NB4 (cell line): ENCODE data around the gene TMEM200A.

Source experiments
- CTCF ChIP-seq: IDR thresholded peaks from one replicate; pipeline ENCODE4 v1.5.1; 2012; ENCODE audit warnings: low read depth, low read length
- MYC ChIP-seq: IDR thresholded peaks from 2 replicates; pipeline ENCODE4 v1.6.1; 2011; ENCODE audit warnings: low read depth, low read length
- POLR2A ChIP-seq: IDR thresholded peaks from 2 replicates; pipeline ENCODE4 v1.6.1; 2011; ENCODE audit warnings: mild to moderate bottlenecking; ENCODE audit not compliant: insufficient read length; ENCODE audit errors: extremely low read depth
- TF ChIP-seq, protein P1 (sequence below): IDR thresholded peaks from 2 replicates; pipeline ENCODE4 v1.6.1; 2011; ENCODE audit warnings: low read depth, low read length

GRCh38 chr6:130417951-130418350, 52.1 kb downstream of the TMEM200A start:
- TF ChIP-seq CTCF (no peak), POLR2A (no peak), MYC (no peak)
- TF ChIP-seq, protein P1, sequence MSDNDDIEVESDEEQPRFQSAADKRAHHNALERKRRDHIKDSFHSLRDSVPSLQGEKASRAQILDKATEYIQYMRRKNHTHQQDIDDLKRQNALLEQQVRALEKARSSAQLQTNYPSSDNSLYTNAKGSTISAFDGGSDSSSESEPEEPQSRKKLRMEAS = no peak
